K562 (cell line): ENCODE data around the gene ARPC1A. TPM values are rescaled to one million over a fixed set of nuclear protein-coding genes. Genes with fewer than 3 reads are reported as not detected.

Experiments
- CHCHD3 ChIP-seq: fragments of 250-450 bp; sonication (Bioruptor Pico); IDR thresholded peaks from 2 replicates; pipeline ENCODE4 v2.1.2; 2022; ENCODE audit warnings: mild to moderate bottlenecking
- ELF2 ChIP-seq: fragments of 250-450 bp; sonication (Bioruptor Pico); IDR thresholded peaks from 2 replicates; pipeline ENCODE4 v1.5.0; 2021; ENCODE audit warnings: mild to moderate bottlenecking
- HCFC1 ChIP-seq: IDR thresholded peaks from 2 replicates; pipeline ENCODE4 v1.6.1; 2012; ENCODE audit warnings: low read depth, low read length, improper control_type of control experiment
- HNRNPH1 ChIP-seq: fragments of 200-400 bp; formaldehyde crosslinking; optimal IDR thresholded peaks from 2 replicates; pipeline ENCODE3; 2017; ENCODE audit warnings: low read depth, mild to moderate bottlenecking, low read length, moderate library complexity
- KAT8 ChIP-seq: fragments of 450-650 bp; IDR thresholded peaks from 2 replicates; pipeline ENCODE4 v1.6.1; 2016; ENCODE audit warnings: low read depth, mild to moderate bottlenecking
- MBD2 ChIP-seq: sonication (generic); IDR thresholded peaks from 2 replicates; pipeline ENCODE4 v1.6.1; 2016; ENCODE audit warnings: low read depth, borderline replicate concordance
- MCM2 ChIP-seq: fragments of 450-650 bp; IDR thresholded peaks from 2 replicates; pipeline ENCODE4 v1.6.1; 2017; ENCODE audit warnings: low read depth, mild to moderate bottlenecking
- MCM3 ChIP-seq: fragments of 450-650 bp; IDR thresholded peaks from 2 replicates; pipeline ENCODE4 v1.6.1; 2016
- MYBL2 ChIP-seq, 2 experiments: fragments of 450-650 bp in 1 of 2; sonication (generic) in 1 of 2; formaldehyde crosslinking in 1 of 2; IDR thresholded peaks; 2 replicates each; pipeline versions ENCODE4 v1.6.1 to v1.8.1; 2017 to 2022; ENCODE audit warnings: borderline replicate concordance in 1 of 2, inconsistent platforms in 1 of 2, low read depth in 1 of 2, mild to moderate bottlenecking in 1 of 2, missing genetic modification reagents in 1 of 2, moderate library complexity in 1 of 2
- MYC ChIP-seq, 2 experiments: fragments of 250-450 bp in 1 of 2; sonication (Bioruptor Pico) in 1 of 2; IDR thresholded peaks; 2 replicates each; pipeline versions ENCODE4 v1.5.1 to v1.6.1; 2012 to 2021; ENCODE audit warnings: low read depth in 2 of 2, borderline replicate concordance in 1 of 2, improper control_type of control experiment in 1 of 2, low read length in 1 of 2, mild to moderate bottlenecking in 1 of 2, moderate library complexity in 1 of 2
- POLR2H ChIP-seq: IDR thresholded peaks from 2 replicates; pipeline ENCODE4 v1.6.1; 2016; ENCODE audit warnings: missing genetic modification characterization, low read depth, mild to moderate bottlenecking, control low read depth, missing compliant biosample characterization, moderate library complexity
- PTTG1 ChIP-seq: fragments of 450-650 bp; IDR thresholded peaks from 2 replicates; pipeline ENCODE4 v1.6.1; 2016; ENCODE audit warnings: low read depth, mild to moderate bottlenecking, missing genetic modification characterization, missing compliant biosample characterization
- RBFOX2 ChIP-seq: fragments of 200-400 bp; formaldehyde crosslinking; IDR thresholded peaks from 2 replicates; pipeline ENCODE4 v1.6.1; 2017; ENCODE audit warnings: low read depth, mild to moderate bottlenecking, low read length, moderate library complexity
- RBM39 ChIP-seq: fragments of 200-400 bp; formaldehyde crosslinking; optimal IDR thresholded peaks from 2 replicates; pipeline ENCODE3; 2018; ENCODE audit warnings: low read depth, low read length
- TAF9B ChIP-seq: fragments of 450-650 bp; IDR thresholded peaks from 2 replicates; pipeline ENCODE4 v1.6.1; 2018; ENCODE audit warnings: mild to moderate bottlenecking; ENCODE audit not compliant: partially characterized antibody
- TCFL5 ChIP-seq: fragments of 250-450 bp; sonication (Bioruptor Pico); conservative IDR thresholded peaks from 2 replicates; pipeline ENCODE4 v1.6.1; 2021; ENCODE audit warnings: mild to moderate bottlenecking, moderate library complexity, matching md5 sums
- XRCC3 ChIP-seq: fragments of 450-650 bp; IDR thresholded peaks from 2 replicates; pipeline ENCODE4 v1.6.1; 2017; ENCODE audit warnings: mild to moderate bottlenecking, moderate library complexity
- XRCC5 ChIP-seq: fragments of 200-400 bp; formaldehyde crosslinking; IDR thresholded peaks from 2 replicates; pipeline ENCODE4 v1.6.1; 2017; ENCODE audit warnings: low read depth, mild to moderate bottlenecking, low read length
- ZNF143 ChIP-seq: sonication (generic); formaldehyde crosslinking; IDR thresholded peaks from 2 replicates; pipeline ENCODE4 v1.9.0; 2022; ENCODE audit warnings: mild to moderate bottlenecking, missing genetic modification reagents
- ZNF165 ChIP-seq: fragments of 250-450 bp; sonication (Bioruptor Pico); IDR thresholded peaks from 2 replicates; pipeline ENCODE4 v1.4.0; 2020; ENCODE audit warnings: borderline replicate concordance
- ZNF3 ChIP-seq: fragments of 250-450 bp; sonication (Bioruptor Pico); IDR thresholded peaks from 2 replicates; pipeline ENCODE4 v1.5.0; 2021; ENCODE audit warnings: mild to moderate bottlenecking, moderate library complexity
- ZNF444 ChIP-seq: fragments of 250-450 bp; sonication (Bioruptor Pico); IDR thresholded peaks from 2 replicates; pipeline ENCODE4 v1.4.0; 2020; ENCODE audit warnings: mild to moderate bottlenecking, moderate library complexity
- ZSCAN29 ChIP-seq: fragments of 450-650 bp; IDR thresholded peaks from 2 replicates; pipeline ENCODE4 v1.6.1; 2017
- polyA plus RNA-seq, 8 experiments: library from polyadenylated mRNA; depleted of rRNA in 4 of 8; stranded (reverse) in 5 of 8; unstranded in 3 of 8; fragments of >200 nt; fragmentation: Nextera tagmentation in 2 of 8; fragmentation: Illumina TruSeq in 1 of 8; extraction: Ambion mirVana in 2 of 8; extraction: Trizol in 1 of 8; gene quantifications; 2 replicates each; pipeline versions ENCODE4 v1.2.1 to v1.2.3, GENCODE V29; 2011 to 2014; ENCODE audit warnings: inconsistent platforms in 1 of 8, missing spikeins in 1 of 8
- total RNA-seq, 7 experiments: library from RNA; depleted of rRNA in 6 of 7; stranded (reverse); fragments of >200 nt in 6 of 7; fragmentation: Illumina TruSeq in 2 of 7; extraction: Trizol in 2 of 7; gene quantifications; 2 replicates each; pipeline versions ENCODE4 v1.2.1 to v1.2.3, GENCODE V29; 2011 to 2021; ENCODE audit warnings: low replicate concordance in 1 of 7
- TF ChIP-seq, protein P1 (sequence below): fragments of 450-650 bp; conservative IDR thresholded peaks from 2 replicates; pipeline ENCODE4 v1.6.1; 2016; ENCODE audit warnings: missing genetic modification characterization, low read depth, mild to moderate bottlenecking, control low read depth, missing compliant biosample characterization
- TF ChIP-seq, protein P2 (sequence below): sonication (generic); formaldehyde crosslinking; IDR thresholded peaks from 2 replicates; pipeline ENCODE4 v1.8.0; 2022; ENCODE audit warnings: mild to moderate bottlenecking, missing genetic modification reagents, borderline replicate concordance

The ARPC1A gene
- total and polyA plus RNA-seq, 9 of the 15 experiments (the other 6 are each of a cell fraction or from before 2014, with no cell fraction given), result 39.5 to 151 (median 86.1) TPM

DNA sequence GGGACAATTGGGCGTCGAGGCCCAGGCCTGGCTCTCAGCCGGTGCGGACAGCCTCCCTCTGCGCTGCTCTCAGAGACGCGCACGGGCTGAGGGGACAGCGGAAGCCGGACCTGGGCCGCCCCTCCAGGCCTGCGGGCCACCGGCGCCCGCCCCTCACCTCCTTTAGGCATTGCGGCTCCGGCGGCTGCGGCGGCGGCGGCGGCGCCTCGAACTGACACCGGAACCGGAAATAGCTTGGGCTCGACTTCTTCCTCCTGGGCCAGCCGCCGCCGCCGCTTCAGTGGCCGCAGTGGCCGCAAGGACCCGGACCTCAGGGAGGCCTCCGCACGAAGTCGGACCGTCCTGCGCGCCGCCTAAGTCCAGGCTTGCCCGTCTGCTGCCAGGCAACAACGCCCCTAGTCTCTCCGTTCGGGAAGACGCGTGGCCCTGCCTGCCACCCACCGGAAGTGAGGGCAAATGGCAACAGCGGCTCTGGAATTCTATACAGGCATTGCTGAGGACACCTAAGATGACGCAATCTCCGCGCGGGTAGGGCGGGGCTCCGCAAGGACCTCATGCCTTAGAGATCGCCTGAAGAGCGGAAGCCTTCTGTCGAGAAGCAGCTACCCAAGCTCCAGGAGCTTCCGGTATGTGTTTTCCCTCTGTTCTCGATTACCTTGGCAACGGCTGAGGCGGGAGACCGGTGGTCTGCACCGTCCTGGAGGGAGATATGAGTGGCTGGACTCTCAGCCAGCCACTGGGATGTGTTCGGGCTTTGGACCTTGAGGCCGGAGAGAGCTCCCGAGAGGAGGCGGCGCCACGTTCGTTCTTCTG lies 82.9 kb downstream of the ARPC1A start, which contains the start of the genes BUD31 and PDAP1 (continued):
- TF ChIP-seq, protein P1, sequence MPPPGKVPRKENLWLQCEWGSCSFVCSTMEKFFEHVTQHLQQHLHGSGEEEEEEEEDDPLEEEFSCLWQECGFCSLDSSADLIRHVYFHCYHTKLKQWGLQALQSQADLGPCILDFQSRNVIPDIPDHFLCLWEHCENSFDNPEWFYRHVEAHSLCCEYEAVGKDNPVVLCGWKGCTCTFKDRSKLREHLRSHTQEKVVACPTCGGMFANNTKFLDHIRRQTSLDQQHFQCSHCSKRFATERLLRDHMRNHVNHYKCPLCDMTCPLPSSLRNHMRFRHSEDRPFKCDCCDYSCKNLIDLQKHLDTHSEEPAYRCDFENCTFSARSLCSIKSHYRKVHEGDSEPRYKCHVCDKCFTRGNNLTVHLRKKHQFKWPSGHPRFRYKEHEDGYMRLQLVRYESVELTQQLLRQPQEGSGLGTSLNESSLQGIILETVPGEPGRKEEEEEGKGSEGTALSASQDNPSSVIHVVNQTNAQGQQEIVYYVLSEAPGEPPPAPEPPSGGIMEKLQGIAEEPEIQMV (tag), result peak; percentile 94
- TF ChIP-seq ZNF165 (CRISPR knock-in tag) (no peak), HCFC1 (peak; percentile 67), POLR2H (tag) (peak; percentile 91), MBD2 (no peak; the same call in 1 of the 2 replicates), ZNF444 (CRISPR knock-in tag) (no peak), TCFL5 (CRISPR knock-in tag) (no peak), ZSCAN29 (no peak), CHCHD3 (CRISPR knock-in tag) (no peak), ZNF143 (no peak), RBM39 (peak; percentile 46), XRCC3 (no peak), HNRNPH1 (no peak), TAF9B (peak; percentile 88), MYC (IDR thresholded peaks at IDR 0.05; ENCODE audit: low read depth, low read length) (peak; percentile 99), MYC (CRISPR knock-in tag; IDR thresholded peaks at IDR 0.05; ENCODE audit: borderline replicate concordance, low read depth) (peak; percentile 99), ELF2 (peak; percentile 87), MYBL2 (IDR thresholded peaks at IDR 0.05; ENCODE audit: low read depth) (no peak), MYBL2 (CRISPR knock-in tag; IDR thresholded peaks at IDR 0.05; ENCODE audit: borderline replicate concordance) (no peak), XRCC5 (no peak; the same call in 1 of the 2 replicates), PTTG1 (tag) (no peak), RBFOX2 (peak; percentile 98), MCM2 (no peak), MCM3 (no peak), KAT8 (no peak), ZNF3 (no peak)
- TF ChIP-seq, protein P2, sequence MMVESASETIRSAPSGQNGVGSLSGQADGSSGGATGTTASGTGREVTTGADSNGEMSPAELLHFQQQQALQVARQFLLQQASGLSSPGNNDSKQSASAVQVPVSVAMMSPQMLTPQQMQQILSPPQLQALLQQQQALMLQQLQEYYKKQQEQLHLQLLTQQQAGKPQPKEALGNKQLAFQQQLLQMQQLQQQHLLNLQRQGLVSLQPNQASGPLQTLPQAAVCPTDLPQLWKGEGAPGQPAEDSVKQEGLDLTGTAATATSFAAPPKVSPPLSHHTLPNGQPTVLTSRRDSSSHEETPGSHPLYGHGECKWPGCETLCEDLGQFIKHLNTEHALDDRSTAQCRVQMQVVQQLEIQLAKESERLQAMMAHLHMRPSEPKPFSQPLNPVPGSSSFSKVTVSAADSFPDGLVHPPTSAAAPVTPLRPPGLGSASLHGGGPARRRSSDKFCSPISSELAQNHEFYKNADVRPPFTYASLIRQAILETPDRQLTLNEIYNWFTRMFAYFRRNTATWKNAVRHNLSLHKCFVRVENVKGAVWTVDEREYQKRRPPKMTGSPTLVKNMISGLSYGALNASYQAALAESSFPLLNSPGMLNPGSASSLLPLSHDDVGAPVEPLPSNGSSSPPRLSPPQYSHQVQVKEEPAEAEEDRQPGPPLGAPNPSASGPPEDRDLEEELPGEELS (CRISPR knock-in tag), result no peak
